SK-N-MC (cell line): Measurements from ENCODE around the gene TDRD1.
"Not testable (repeated sequence)": the region's sequence is repeated elsewhere in the genome, so short reads cannot be mapped to it uniquely, and the experiment has no call there.

ENCODE experiments used
- DNase-seq: peaks from one replicate; pipeline ENCODE4 v3.0.0-alpha.2; 2011; ENCODE audit warnings: low read depth, low spot score
- H3K27ac ChIP-seq: fragments of 200-600 bp; sonication (generic); 2 replicates; pipeline ENCODE4 v1.5.1; 2016; ENCODE audit warnings: mixed run types
- H3K36me3 ChIP-seq: fragments of 200-600 bp; sonication (generic); 2 replicates; pipeline ENCODE4 v1.6.1; 2017; ENCODE audit warnings: antibody characterized with exemption, low read length, mixed read lengths; ENCODE audit not compliant: insufficient read depth
- H3K4me3 ChIP-seq: fragments of 200-600 bp; sonication (generic); 2 replicates; pipeline ENCODE4 v1.5.1; 2016
- H3K9ac ChIP-seq: fragments of 200-600 bp; sonication (generic); 2 replicates; pipeline ENCODE4 v1.8.0; 2017; ENCODE audit warnings: mixed run types, mixed read lengths; ENCODE audit not compliant: insufficient read length
- H3K9me3 ChIP-seq: fragments of 200-600 bp; sonication (generic); 2 replicates; pipeline ENCODE4 v1.6.1; 2017; ENCODE audit warnings: low read depth, mild to moderate bottlenecking, antibody characterized with exemption, low read length, moderate library complexity, mixed read lengths
- EZH2 ChIP-seq: fragments of 200-600 bp; sonication (generic); IDR thresholded peaks from one replicate; pipeline ENCODE4 v1.6.1; 2017; ENCODE audit warnings: antibody characterized with exemption
- FOXP2 ChIP-seq: optimal IDR thresholded peaks from 2 replicates; pipeline ENCODE3; 2011; ENCODE audit warnings: mild to moderate bottlenecking, moderate library complexity; ENCODE audit not compliant: insufficient read depth; ENCODE audit errors: extremely low read length, control extremely low read depth
- POLR2AphosphoS5 ChIP-seq: IDR thresholded peaks from 2 replicates; pipeline ENCODE4 v1.6.1; 2012; ENCODE audit warnings: mild to moderate bottlenecking, low read depth, low read length, borderline replicate concordance

Gene TDRD1, protein sequence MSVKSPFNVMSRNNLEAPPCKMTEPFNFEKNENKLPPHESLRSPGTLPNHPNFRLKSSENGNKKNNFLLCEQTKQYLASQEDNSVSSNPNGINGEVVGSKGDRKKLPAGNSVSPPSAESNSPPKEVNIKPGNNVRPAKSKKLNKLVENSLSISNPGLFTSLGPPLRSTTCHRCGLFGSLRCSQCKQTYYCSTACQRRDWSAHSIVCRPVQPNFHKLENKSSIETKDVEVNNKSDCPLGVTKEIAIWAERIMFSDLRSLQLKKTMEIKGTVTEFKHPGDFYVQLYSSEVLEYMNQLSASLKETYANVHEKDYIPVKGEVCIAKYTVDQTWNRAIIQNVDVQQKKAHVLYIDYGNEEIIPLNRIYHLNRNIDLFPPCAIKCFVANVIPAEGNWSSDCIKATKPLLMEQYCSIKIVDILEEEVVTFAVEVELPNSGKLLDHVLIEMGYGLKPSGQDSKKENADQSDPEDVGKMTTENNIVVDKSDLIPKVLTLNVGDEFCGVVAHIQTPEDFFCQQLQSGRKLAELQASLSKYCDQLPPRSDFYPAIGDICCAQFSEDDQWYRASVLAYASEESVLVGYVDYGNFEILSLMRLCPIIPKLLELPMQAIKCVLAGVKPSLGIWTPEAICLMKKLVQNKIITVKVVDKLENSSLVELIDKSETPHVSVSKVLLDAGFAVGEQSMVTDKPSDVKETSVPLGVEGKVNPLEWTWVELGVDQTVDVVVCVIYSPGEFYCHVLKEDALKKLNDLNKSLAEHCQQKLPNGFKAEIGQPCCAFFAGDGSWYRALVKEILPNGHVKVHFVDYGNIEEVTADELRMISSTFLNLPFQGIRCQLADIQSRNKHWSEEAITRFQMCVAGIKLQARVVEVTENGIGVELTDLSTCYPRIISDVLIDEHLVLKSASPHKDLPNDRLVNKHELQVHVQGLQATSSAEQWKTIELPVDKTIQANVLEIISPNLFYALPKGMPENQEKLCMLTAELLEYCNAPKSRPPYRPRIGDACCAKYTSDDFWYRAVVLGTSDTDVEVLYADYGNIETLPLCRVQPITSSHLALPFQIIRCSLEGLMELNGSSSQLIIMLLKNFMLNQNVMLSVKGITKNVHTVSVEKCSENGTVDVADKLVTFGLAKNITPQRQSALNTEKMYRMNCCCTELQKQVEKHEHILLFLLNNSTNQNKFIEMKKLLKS

DNA sequence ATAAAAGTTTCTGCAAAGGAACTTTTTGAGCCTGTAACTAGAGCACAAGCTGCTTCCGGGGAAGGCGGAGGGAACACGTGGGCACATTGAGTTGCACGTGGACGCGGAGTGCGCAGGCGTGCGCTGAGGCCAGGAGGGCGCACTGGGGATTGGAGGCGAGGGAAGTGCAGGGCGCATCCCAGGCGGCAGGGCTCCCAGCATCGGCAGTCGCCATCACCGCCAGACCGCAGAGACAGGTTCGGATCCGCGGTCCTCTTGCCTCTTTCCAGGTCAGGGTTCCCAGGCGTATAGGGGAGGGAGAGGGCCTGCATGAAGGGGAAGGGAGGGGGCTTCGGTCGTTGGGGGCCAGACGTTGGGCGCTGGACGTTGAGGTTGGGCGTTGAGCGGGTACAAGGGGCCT, at the start of gene TDRD1:
TSS of gene TDRD1 (plus strand) at position 206 of the 400 bp plus-strand sequence. CDS start 8,479 bp downstream, outside the sequence.
- Histone ChIP-seq H3K36me3 (no peaks in the 10 kb centered on the region), H3K4me3 (no peak within 1 kb of the TSS), H3K9me3 (no peaks in the 10 kb centered on the region), H3K9ac (no peak within 1 kb of the TSS), H3K27ac (no peak within 1 kb of the TSS)
- TF ChIP-seq EZH2 (no peak), POLR2AphosphoS5 (no peak), FOXP2 (no peak)
- DNase-seq: no peak

DNA sequence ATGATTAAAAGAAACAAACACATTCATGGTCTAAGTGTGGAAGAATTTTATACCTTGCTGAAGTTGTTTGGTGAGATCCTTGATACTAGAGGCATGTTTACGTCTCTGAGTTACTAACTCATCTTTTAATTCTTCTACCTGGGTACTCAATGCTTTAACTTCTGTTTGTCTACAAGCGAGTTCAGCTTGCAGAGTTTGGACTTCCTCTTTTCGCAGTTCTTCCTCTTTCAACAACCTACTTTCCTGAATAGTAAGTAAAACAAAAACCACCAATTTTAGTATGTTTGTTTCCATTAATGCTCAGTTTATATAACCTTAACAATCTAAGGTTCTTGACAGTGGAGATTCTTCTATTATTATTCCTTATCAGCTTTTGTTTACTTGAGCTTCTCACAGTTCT, 48.1 kb upstream of the TDRD1 start:
- no peaks in the 10 kb centered on the region for H3K9me3 ChIP-seq
- no peak overlapping the region for H3K27ac ChIP-seq
- no peaks in the 10 kb centered on the region for H3K36me3 ChIP-seq
- no peak for TF ChIP-seq POLR2AphosphoS5
- TF ChIP-seq EZH2: no peak
- TF ChIP-seq FOXP2: no peak
- no peak for DNase-seq
- H3K9ac ChIP-seq: no peak overlapping the region
- H3K4me3 ChIP-seq: no peak overlapping the region

DNA sequence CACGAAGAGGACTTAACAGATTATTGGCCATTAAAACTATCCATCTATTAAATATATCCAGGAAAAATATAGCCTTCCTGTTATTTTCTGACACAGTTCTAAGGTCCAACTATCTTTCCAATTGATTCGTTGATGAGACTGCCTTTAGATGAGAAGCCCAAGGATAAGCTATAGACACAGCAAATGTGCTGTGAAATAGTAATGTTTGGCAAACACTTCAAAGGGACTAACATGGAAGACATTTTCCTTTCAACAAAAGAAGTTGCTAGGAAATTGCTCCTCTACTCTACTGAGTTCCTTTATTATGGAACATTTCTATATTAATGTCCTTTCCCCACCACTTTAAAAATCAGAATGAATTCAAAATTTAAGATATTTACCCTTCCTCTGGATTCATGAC, 43.7 kb upstream of the TDRD1 start:
- TF ChIP-seq EZH2 (no peak), POLR2AphosphoS5 (no peak), FOXP2 (no peak)
- no peak for DNase-seq
- no peak overlapping the region for H3K9ac ChIP-seq

DNA sequence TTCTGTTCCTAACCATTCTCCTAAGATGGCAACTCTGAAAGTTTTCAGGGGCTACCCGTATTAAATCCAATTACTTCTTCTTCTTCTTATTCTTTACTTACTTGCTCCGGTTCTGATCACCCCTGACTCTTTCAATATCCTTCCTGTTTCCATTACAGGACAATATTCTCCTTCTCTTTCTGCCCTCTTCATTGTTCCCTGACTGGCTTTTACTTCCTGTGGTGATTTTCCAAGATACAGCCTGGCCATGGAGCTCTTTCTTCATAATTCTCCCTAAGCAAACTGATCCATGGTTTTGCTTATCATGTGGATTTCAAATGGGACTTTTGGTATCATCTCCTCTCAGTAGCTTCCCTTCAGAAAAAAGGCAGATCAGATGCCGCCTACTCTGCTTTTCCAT, 40.6 kb upstream of the TDRD1 start:
- no peak overlapping the region for H3K27ac ChIP-seq
- TF ChIP-seq EZH2 (no peak), FOXP2 (no peak), POLR2AphosphoS5 (no peak)
- no peak for DNase-seq
- H3K9me3 ChIP-seq: no peaks in the 10 kb centered on the region
- H3K9ac ChIP-seq: no peak overlapping the region
- H3K36me3 ChIP-seq: no peaks in the 10 kb centered on the region
- no peak overlapping the region for H3K4me3 ChIP-seq

More for the DNA sequence above, 43.7 kb upstream of the TDRD1 start:
- no peak overlapping the region for H3K27ac ChIP-seq
- no peak overlapping the region for H3K4me3 ChIP-seq
- no peaks in the 10 kb centered on the region for H3K36me3 ChIP-seq
- H3K9me3 ChIP-seq: no peaks in the 10 kb centered on the region

DNA sequence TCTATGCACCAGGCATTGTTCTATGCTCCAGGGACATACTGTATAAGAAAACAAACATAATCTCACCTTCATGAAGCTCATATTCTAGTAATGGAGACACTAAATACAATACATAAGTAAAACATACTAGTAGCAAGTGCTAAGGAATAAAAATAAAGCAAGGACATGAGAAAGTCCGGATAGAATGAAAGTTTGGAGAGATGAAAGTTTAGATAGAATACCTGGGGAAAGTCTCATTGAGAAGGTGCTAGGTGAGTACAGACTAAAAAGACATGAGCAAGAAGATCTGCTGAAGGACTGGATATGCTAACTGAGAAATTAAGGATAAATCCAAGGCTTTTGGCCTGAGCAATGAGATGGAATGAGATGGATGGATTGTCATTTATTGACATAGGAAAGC, 39.1 kb upstream of the TDRD1 start:
- no peaks in the 10 kb centered on the region for H3K9me3 ChIP-seq
- no peak for TF ChIP-seq POLR2AphosphoS5
- H3K36me3 ChIP-seq: no peaks in the 10 kb centered on the region
- DNase-seq: no peak
- H3K27ac ChIP-seq: no peak overlapping the region
- H3K9ac ChIP-seq: no peak overlapping the region
- no peak overlapping the region for H3K4me3 ChIP-seq

DNA sequence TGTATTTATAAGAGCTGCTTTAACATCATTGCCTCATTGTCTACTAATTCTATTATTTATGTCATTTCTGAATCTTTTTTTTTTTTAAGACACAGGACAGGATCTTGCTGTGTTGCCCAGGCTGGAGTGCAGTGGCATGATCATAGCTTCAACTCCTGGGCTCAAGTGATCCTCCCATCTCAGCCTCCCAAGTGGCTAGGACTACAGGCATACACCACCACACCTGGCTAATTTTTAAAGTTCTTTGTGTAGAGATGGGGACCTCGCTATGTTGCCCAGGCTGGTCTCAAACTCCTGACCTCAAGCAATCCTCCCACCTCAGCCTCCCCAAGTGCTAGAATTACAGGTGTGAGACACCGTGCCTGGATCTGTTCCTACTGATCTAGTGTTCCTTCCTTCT, 38.3 kb upstream of the TDRD1 start:
- not testable (repeated sequence) for DNase-seq, H3K36me3 ChIP-seq, H3K4me3 ChIP-seq, H3K9me3 ChIP-seq, H3K27ac ChIP-seq, H3K9ac ChIP-seq

DNA sequence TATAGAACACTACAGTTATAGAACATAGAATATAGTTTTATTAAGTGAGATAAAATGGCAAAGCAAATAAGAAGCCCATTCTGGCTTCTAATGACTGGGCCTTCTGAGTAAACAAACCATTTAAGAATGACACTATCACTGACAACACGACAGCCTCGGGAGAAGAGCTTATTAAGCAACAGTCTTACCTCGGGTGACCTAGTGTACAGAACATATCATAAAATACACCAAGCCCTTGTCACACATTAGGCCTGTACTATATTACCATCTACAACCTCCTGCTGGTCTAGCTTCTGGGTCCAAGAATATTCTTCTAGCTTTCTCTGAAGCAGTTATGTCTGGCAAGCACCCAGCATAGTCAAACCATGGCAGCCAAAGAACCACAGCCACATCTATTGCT, 37.1 kb upstream of the TDRD1 start:
- H3K9ac ChIP-seq: no peak overlapping the region
- no peaks in the 10 kb centered on the region for H3K36me3 ChIP-seq
- TF ChIP-seq EZH2 (no peak), FOXP2 (no peak), POLR2AphosphoS5 (no peak)
- no peaks in the 10 kb centered on the region for H3K9me3 ChIP-seq
- H3K27ac ChIP-seq: no peak overlapping the region
- no peak overlapping the region for H3K4me3 ChIP-seq
- no peak for DNase-seq

DNA sequence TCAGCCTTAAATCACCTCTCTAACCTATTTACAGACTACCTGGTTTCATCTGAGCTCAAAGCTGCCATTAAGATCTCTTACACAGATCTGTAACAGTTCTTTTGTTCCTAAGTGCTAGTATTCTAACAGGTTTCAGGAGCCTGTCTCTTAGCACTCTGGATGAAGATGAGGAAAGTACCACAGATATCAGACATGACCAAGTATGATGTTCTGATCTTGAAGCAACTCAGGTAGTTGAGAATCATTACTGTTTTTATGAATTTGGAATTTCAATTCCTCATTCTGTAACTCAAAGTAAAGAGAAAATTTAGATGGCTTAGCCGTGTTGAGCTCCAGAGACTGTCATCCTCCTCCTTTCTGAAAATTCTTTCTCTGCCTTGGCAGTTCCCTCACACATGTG, 36.0 kb upstream of the TDRD1 start:
- TF ChIP-seq FOXP2 (no peak), POLR2AphosphoS5 (no peak), EZH2 (no peak)
- no peaks in the 10 kb centered on the region for H3K36me3 ChIP-seq
- H3K27ac ChIP-seq: no peak overlapping the region
- H3K9ac ChIP-seq: no peak overlapping the region
- no peaks in the 10 kb centered on the region for H3K9me3 ChIP-seq
- no peak for DNase-seq
- no peak overlapping the region for H3K4me3 ChIP-seq

DNA sequence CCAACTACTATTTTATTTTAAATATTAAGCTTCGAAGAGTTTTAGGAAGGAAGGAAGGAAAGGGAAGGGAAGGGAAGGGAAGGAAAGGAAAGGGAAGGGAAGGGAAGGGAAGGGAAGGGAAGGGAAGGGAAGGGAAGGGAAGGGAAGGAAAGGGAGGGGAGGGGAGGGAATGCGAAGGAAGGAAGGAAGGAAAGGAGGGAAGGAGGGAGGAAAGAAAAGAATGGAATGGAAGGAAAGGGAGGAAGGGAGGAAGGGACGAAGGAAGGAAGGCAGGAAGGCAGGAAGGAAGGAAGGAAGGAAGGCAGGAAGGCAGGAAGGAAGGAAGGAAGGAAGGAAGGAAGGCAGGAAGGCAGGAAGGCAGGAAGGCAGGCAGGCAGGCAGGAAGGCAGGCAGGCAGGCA, 29.7 kb upstream of the TDRD1 start:
- not testable (repeated sequence) for H3K36me3 ChIP-seq, H3K9me3 ChIP-seq, H3K27ac ChIP-seq, H3K4me3 ChIP-seq, H3K9ac ChIP-seq, DNase-seq
